ENCODE results near the gene FMNL2. TPM values are rescaled to one million over a fixed set of nuclear protein-coding genes. Genes with fewer than 3 reads are reported as not detected.
A peak's percentile ranks its signal among the peaks of the same experiment; 100 is the strongest.

Gene FMNL2
- total RNA-seq, 1 experiment from 2014 or later: 38.2 TPM

DNA sequence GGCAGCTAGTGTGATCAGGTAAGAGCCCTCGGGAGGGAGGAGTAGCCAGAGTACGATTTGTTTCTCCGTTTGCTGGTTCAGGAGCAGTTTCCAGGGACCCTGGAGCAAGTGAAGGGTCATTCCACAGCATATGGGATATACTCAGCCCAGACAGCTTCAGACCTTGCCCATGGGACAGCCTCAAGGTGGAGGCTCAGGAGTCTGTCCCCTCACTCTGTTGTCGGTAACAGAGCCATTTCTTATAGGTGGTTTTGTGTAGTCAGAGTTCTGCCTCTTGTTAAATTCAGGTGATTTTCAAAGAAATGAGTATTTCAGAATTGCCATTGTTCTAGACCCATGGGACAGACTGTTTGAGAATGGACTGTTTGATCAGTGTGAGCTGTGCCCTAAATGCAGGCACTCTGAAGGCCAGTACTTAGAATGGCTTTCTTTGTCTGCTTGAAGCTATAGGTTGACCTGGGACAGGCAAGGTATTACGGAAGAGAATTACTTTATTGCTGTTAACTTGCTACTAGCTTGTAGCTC lies 15.2 kb downstream of the FMNL2 start:
- DNase-seq: no peak
- Histone ChIP-seq H3K9me3 (no peaks in the 10 kb centered on the region), H3K36me3 (ENCODE audit: control insufficient read depth, insufficient read depth, low read length) (no peaks in the 10 kb centered on the region), H3K27me3 (replicated peaks; ENCODE audit: control insufficient read depth, insufficient read depth, low read length) (no peaks in the 10 kb centered on the region), H3K4me3 (ENCODE audit: low read depth, low read length) (no peak overlapping the region), H3K4me1 (peaks cover 29% of the 10 kb centered on the region)
- Mint-ChIP-seq H3K27ac (ENCODE audit: unreplicated experiment) (peak overlapping the region; percentile 56), H3K9me3 (ENCODE audit: unreplicated experiment) (no peaks in the 10 kb centered on the region), H3K27me3 (ENCODE audit: insufficient read depth, unreplicated experiment) (no peaks in the 10 kb centered on the region), H3K4me3 (ENCODE audit: unreplicated experiment) (no peak overlapping the region), H3K36me3 (ENCODE audit: insufficient read depth, unreplicated experiment) (peaks cover 13% of the 10 kb centered on the region), H3K4me1 (ENCODE audit: low read depth, unreplicated experiment) (peaks cover 2% of the 10 kb centered on the region)
- CTCF ChIA-PET: no interaction called here
- intact Hi-C loops (cut with micrococcal nuclease; ENCODE audit: unreplicated experiment): no loop called here
- no TSS peak for BruUV-seq (replicated peaks)
- POLR2A ChIA-PET: interaction anchor here (0.7 kb wide), 1 partner anchor 15 kb away, joined by 4 read pairs; the partner anchor contains the start of gene FMNL2
- no peak for TF ChIP-seq CTCF (IDR thresholded peaks at IDR 0.05; ENCODE audit: insufficient read depth in 1 of 2, low read depth in 1 of 2, low read length in 1 of 2, severe bottlenecking in 1 of 2, unreplicated experiment in 1 of 2)

DNA sequence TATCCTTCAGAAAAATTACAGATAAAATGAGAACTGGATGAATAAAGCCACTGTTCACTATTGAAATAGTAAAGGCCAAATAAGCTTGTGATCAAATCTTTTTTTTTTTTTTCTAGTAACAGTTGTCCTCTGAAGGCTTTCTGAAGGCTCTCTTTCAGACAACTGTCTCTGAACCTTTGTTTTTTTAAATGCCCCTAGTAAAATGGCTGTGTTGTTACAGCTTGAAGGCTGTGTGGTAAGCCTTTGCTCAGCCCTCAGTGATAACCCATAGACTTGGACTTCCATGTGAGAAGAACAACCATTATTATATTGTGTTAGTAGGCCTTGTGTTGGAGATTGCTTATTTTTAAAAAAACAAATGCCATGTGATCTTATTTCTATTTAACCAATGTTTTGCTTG lies 17.6 kb downstream of the FMNL2 start:
- no peak overlapping the region for H3K27ac Mint-ChIP-seq (ENCODE audit: unreplicated experiment)
- BruUV-seq (replicated peaks): no TSS peak
- POLR2A ChIA-PET: no interaction called here
- intact Hi-C loops (cut with micrococcal nuclease; ENCODE audit: unreplicated experiment): no loop called here
- no peak overlapping the region for H3K4me3 ChIP-seq (ENCODE audit: low read depth, low read length)
- TF ChIP-seq CTCF (IDR thresholded peaks at IDR 0.05; ENCODE audit: insufficient read depth in 1 of 2, low read depth in 1 of 2, low read length in 1 of 2, severe bottlenecking in 1 of 2, unreplicated experiment in 1 of 2): no peak
- H3K27me3 Mint-ChIP-seq (ENCODE audit: insufficient read depth, unreplicated experiment): no peaks in the 10 kb centered on the region
- peaks cover 36% of the 10 kb centered on the region for H3K4me1 ChIP-seq
- peaks cover 11% of the 10 kb centered on the region for H3K4me1 Mint-ChIP-seq (ENCODE audit: low read depth, unreplicated experiment)
- no peaks in the 10 kb centered on the region for H3K36me3 ChIP-seq (ENCODE audit: control insufficient read depth, insufficient read depth, low read length)
- CTCF ChIA-PET: interaction anchor here (0.7 kb wide), 1 partner anchor 57 kb away, joined by 3 read pairs; no protein-coding TSS in a partner anchor
- no peaks in the 10 kb centered on the region for H3K9me3 ChIP-seq
- DNase-seq: no peak
- H3K9me3 Mint-ChIP-seq (ENCODE audit: unreplicated experiment): no peaks in the 10 kb centered on the region
- H3K27me3 ChIP-seq (replicated peaks; ENCODE audit: control insufficient read depth, insufficient read depth, low read length): no peaks in the 10 kb centered on the region
- peaks cover 13% of the 10 kb centered on the region for H3K36me3 Mint-ChIP-seq (ENCODE audit: insufficient read depth, unreplicated experiment)
- no peak overlapping the region for H3K4me3 Mint-ChIP-seq (ENCODE audit: unreplicated experiment)

DNA sequence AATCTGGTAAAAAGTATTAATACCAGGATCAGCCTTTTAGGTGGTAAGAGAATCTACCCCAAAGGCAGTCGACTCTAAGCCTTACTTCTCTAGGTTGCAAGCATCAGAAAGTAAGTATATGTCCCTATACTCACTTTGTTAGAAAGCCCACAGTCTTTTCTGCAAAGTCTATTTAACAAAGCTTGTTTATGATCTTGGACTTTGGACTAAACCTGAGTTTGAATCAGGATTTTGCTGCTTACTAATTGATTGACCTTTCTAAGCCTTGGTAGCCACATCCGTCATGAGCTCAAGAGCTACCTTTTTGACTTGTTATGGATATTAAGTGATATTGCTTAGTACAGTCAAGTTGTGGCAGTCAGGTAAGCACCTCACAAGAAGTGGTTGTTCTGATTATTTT lies 18.4 kb downstream of the FMNL2 start:
- Mint-ChIP-seq H3K27ac (ENCODE audit: unreplicated experiment) (no peak overlapping the region), H3K4me1 (ENCODE audit: low read depth, unreplicated experiment) (peaks cover 11% of the 10 kb centered on the region), H3K4me3 (ENCODE audit: unreplicated experiment) (no peak overlapping the region), H3K36me3 (ENCODE audit: insufficient read depth, unreplicated experiment) (peaks cover 10% of the 10 kb centered on the region), H3K9me3 (ENCODE audit: unreplicated experiment) (no peaks in the 10 kb centered on the region), H3K27me3 (ENCODE audit: insufficient read depth, unreplicated experiment) (no peaks in the 10 kb centered on the region)
- Histone ChIP-seq H3K4me1 (peaks cover 36% of the 10 kb centered on the region), H3K36me3 (ENCODE audit: control insufficient read depth, insufficient read depth, low read length) (no peaks in the 10 kb centered on the region), H3K9me3 (no peaks in the 10 kb centered on the region), H3K27me3 (replicated peaks; ENCODE audit: control insufficient read depth, insufficient read depth, low read length) (no peaks in the 10 kb centered on the region), H3K4me3 (ENCODE audit: low read depth, low read length) (no peak overlapping the region)
- intact Hi-C loops (cut with micrococcal nuclease; ENCODE audit: unreplicated experiment): no loop called here
- no peak for DNase-seq
- CTCF ChIA-PET: no interaction called here
- TF ChIP-seq CTCF (IDR thresholded peaks at IDR 0.05; ENCODE audit: insufficient read depth in 1 of 2, low read depth in 1 of 2, low read length in 1 of 2, severe bottlenecking in 1 of 2, unreplicated experiment in 1 of 2): no peak
- no TSS peak for BruUV-seq (replicated peaks)
- POLR2A ChIA-PET: no interaction called here
